HEK293 (cell line): ENCODE results near the gene DCLK1.

ENCODE experiments used
- CTCF ChIP-seq: fragments of 450-650 bp; formaldehyde crosslinking; IDR thresholded peaks from 2 replicates; pipeline ENCODE4 v1.5.1; 2016; ENCODE audit warnings: missing biosample characterization, missing genetic modification characterization
- PBX3 ChIP-seq: sonication (generic); formaldehyde crosslinking; IDR thresholded peaks from 2 replicates; pipeline ENCODE4 v1.8.1; 2022; ENCODE audit warnings: mild to moderate bottlenecking, moderate library complexity, missing genetic modification reagents

- TF ChIP-seq PBX3: no peak
- TF ChIP-seq CTCF (tag by site-specific recombination): no peak
Observed at GRCh38 chr13:35766663-35767062, 364.5 kb downstream of the DCLK1 start.
